ENCODE results near the gene ATRIP.

Gene ATRIP

GRCh38 chr3:48409291-48410201 lies 37.0 kb upstream of the ATRIP start:
- DNase-seq (ENCODE audit: low read depth in 2 of 2, low spot score in 1 of 2) = no peak

GRCh38 chr3:48410205-48411040 lies 36.1 kb upstream of the ATRIP start:
- no peak for DNase-seq (ENCODE audit: low read depth in 2 of 2, low spot score in 1 of 2)

GRCh38 chr3:48411041-48411588 lies 35.4 kb upstream of the ATRIP start:
- no peak for DNase-seq (ENCODE audit: low read depth in 2 of 2, low spot score in 1 of 2)

GRCh38 chr3:48411606-48412374 lies 34.7 kb upstream of the ATRIP start:
- no peak for DNase-seq (ENCODE audit: low read depth in 2 of 2, low spot score in 1 of 2)

- DNase-seq (ENCODE audit: low read depth in 2 of 2, low spot score in 1 of 2) = no peak
Measured at GRCh38 chr3:48412375-48413001, 34.0 kb upstream of the ATRIP start.

GRCh38 chr3:48413086-48413485 lies 33.5 kb upstream of the ATRIP start:
- DNase-seq (ENCODE audit: low read depth in 2 of 2, low spot score in 1 of 2) = no peak

GRCh38 chr3:48413611-48414010 lies 32.9 kb upstream of the ATRIP start:
- no peak for DNase-seq (ENCODE audit: low read depth in 2 of 2, low spot score in 1 of 2)

GRCh38 chr3:48414376-48415250 lies 31.9 kb upstream of the ATRIP start:
- DNase-seq (ENCODE audit: low read depth in 2 of 2, low spot score in 1 of 2) = no peak

GRCh38 chr3:48415251-48415953 lies 31.1 kb upstream of the ATRIP start:
- no peak for DNase-seq (ENCODE audit: low read depth in 2 of 2, low spot score in 1 of 2)

- no peak for DNase-seq (ENCODE audit: low read depth in 2 of 2, low spot score in 1 of 2)
Measured at GRCh38 chr3:48416091-48416505, 30.4 kb upstream of the ATRIP start.

- DNase-seq (ENCODE audit: low read depth in 2 of 2, low spot score in 1 of 2) = no peak
Measured at GRCh38 chr3:48416546-48416945, 30.0 kb upstream of the ATRIP start.

- no peak for DNase-seq (ENCODE audit: low read depth in 2 of 2, low spot score in 1 of 2)
Measured at GRCh38 chr3:48417529-48418108, 28.9 kb upstream of the ATRIP start.

- no peak for DNase-seq (ENCODE audit: low read depth in 2 of 2, low spot score in 1 of 2)
Measured at GRCh38 chr3:48418140-48418539, 28.4 kb upstream of the ATRIP start.

- no peak for DNase-seq (ENCODE audit: low read depth in 2 of 2, low spot score in 1 of 2)
Measured at GRCh38 chr3:48418651-48419050, 27.9 kb upstream of the ATRIP start.

- DNase-seq (ENCODE audit: low read depth in 2 of 2, low spot score in 1 of 2) = no peak
Measured at GRCh38 chr3:48419149-48419548, 27.4 kb upstream of the ATRIP start.

GRCh38 chr3:48419597-48419996 lies 26.9 kb upstream of the ATRIP start:
- DNase-seq (ENCODE audit: low read depth in 2 of 2, low spot score in 1 of 2) = no peak

GRCh38 chr3:48420561-48420960 lies 26.0 kb upstream of the ATRIP start:
- no peak for DNase-seq (ENCODE audit: low read depth in 2 of 2, low spot score in 1 of 2)

GRCh38 chr3:48422272-48422671 lies 24.3 kb upstream of the ATRIP start:
- DNase-seq (ENCODE audit: low read depth in 2 of 2, low spot score in 1 of 2) = no peak

GRCh38 chr3:48422681-48423080 lies 23.9 kb upstream of the ATRIP start:
- no peak for DNase-seq (ENCODE audit: low read depth in 2 of 2, low spot score in 1 of 2)
